Jurkat, Clone E6-1 (cell line): ENCODE measurements around the gene CD276. TPM values are rescaled to one million over a fixed set of nuclear protein-coding genes. Genes with fewer than 3 reads are reported as not detected.
"Not testable (repeated sequence)": the region's sequence is repeated elsewhere in the genome, so short reads cannot be mapped to it uniquely, and the experiment has no call there.

Source experiments
- DNase-seq: peaks from one replicate; pipeline ENCODE4 v3.0.0-alpha.2; 2011; ENCODE audit warnings: low read depth, low spot score
- H3K4me3 ChIP-seq: 2 replicates; pipeline ENCODE4 v1.5.1; 2011; ENCODE audit warnings: mild to moderate bottlenecking, low read length, control low read depth, moderate library complexity
- polyA plus RNA-seq: library from polyadenylated mRNA; unstranded; fragments of >200 nt; gene quantifications from one replicate; pipeline ENCODE4 v1.2.1, GENCODE V29; 2012; ENCODE audit warnings: missing spikeins; ENCODE audit not compliant: insufficient read length, insufficient read depth

Gene CD276
- polyA plus RNA-seq, result not detected

- no peak within 1 kb of the TSS for H3K4me3 ChIP-seq
- DNase-seq, result no peak
Measured at GRCh38 chr15:73683777-73684580, at the start of gene CD276. CD276 (plus strand) TSS chr15:73684383; CDS start chr15:73699640, 15,257 bp downstream.

DNA sequence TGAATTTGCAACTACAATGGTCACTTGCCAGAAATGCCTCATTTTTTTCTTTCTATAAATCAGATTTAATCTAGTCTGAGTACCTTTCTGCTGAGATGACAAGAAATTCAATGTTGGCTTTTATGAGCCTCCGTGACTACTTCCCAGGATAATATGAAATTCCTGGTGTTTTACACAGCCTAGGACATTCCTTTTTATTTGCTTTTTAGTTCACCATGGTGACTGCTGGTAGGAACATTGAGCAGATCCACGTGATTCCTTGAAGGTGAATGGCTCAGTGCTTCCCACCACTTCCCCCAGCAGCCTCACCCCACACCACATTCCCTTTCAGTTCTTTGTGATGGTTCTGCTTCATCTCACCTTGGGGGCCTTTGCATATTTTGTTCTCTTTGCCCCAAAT lies 46.7 kb upstream of the CD276 start:
- DNase-seq, result no peak
- no peak overlapping the region for H3K4me3 ChIP-seq

DNA sequence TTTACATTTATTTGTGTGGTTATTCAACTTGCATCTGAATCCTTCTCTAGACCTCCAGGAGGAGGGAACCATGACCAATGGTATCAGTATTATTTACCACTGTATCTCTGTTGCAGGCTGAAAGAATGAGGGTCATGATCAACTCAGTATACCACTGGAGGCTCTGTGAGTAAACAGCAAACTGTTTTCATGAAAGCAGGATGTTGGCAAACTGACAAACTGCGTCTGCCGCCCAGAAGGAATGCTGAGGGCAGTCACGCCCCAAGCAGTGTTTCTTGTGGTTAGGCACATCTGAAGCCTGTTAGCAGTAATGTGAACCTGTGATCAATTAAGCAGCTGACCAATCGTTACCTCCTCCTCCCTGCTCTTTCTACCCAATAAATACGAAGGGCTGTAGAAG lies 44.7 kb upstream of the CD276 start:
- not testable (repeated sequence) for H3K4me3 ChIP-seq, DNase-seq

DNA sequence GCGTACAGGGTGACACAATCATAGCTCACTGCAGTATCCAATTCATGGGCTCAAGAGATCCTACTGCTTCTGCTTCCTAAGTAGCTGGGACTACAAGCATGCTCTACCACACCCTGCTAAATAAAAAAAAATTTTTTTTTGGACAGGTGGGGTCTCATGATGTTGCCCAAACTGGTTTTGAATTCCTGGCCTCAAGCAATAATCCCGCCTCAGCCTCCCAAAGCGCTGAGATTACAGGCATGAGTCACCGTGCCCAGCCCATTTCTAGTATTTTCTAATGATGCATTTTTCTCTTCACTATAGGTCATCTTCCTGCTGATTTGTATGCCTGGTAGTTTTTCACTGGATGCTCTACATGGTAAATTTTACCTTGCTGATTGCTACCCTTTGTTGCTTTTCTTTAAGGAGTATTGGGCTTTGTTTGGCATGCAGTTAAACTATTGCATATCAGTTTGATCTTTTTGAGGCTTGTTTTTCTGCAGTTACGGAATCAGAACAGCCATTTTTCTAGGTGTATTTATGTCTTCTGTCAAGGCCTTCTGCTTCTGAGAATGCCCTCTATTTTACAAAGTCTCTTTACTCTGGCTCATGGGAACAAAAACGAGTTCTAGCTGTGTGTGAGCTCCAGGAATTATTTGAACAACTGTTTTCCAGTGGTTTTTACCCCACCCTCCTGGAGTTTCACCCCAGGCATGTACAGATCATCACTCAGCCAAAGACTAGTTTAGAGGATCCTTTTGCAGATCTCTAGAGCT lies 36.7 kb upstream of the CD276 start:
- no peak for DNase-seq
- no peak overlapping the region for H3K4me3 ChIP-seq

- no peak overlapping the region for H3K4me3 ChIP-seq
- no peak for DNase-seq
Measured at GRCh38 chr15:73648014-73648295, 36.2 kb upstream of the CD276 start.

DNA sequence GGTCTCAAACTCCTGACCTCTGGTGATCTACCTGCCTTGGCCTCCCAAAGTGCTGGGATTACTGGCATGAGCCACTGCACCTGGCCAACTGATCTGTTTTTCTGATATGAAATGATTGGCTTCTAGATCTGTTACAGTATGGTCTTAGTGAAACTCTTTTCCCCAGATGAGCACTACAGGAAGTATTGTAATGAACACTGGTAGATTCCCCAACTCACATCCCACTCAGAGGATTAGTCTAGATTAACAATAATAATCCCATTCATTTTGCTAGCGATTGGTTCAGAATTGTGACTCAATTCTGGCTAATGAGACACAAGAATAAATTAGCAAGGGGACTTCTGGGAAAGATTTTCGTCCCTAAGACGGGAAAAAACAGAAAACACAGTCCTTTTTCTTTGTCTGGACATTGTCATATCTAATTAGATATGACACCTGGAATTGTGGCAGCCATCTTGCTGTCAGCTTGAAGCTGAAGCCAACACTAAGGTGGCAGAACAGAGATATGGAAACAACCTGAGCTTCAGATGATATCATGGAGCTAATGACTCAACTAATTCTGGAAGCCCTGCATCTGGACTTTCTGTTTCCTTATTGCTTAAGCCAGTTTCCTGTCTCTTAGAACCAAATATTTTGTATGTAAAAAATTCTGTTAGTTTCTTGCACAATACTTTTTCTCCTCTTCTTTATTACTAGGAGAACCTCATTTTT lies 33.6 kb upstream of the CD276 start:
- no peak for DNase-seq
- H3K4me3 ChIP-seq, result no peak overlapping the region

DNA sequence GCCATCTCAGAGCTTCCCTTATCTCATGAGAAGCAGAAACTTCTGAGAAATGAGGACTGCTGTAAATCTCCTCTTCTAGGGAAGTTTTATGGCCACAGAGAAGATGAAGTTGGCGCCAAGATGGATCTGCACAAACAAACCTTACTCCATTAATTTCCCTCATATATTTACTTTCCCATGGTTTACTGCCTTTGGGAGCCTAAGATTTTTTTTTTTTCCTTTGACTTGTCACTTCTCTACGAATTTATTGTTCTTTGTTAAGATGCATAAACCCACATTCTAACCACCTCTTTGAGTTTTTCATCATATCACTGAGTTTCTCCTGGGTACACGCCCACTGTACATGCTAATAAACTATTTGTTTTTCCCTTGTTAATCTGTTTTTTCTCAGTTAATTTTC lies 29.5 kb upstream of the CD276 start:
- H3K4me3 ChIP-seq, result no peak overlapping the region
- no peak for DNase-seq

GRCh38 chr15:73655724-73656123 lies 28.5 kb upstream of the CD276 start:
- H3K4me3 ChIP-seq, result no peak overlapping the region
- DNase-seq, result no peak

GRCh38 chr15:73658645-73659044 lies 25.5 kb upstream of the CD276 start:
- no peak for DNase-seq
- no peak overlapping the region for H3K4me3 ChIP-seq

DNA sequence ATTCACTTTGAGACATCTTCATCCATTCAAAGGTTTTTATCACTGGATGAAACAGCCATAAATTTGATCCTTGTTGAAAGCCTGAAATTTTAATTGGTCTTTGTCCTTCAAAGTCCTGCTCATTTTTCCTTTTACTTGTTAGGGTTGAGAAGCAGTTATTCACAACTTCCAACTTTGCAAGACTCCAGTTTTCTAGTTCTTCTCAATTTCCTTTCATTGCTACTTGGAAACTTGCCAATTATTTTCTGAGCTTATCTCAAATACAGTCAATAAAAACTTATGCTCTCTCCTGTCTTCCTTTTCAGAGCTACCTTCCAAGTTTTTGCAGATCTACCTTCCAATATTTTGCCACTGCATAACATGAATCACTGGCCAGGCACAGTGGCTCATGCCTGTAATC lies 23.7 kb upstream of the CD276 start:
- H3K4me3 ChIP-seq, result no peak overlapping the region
- no peak for DNase-seq

- H3K4me3 ChIP-seq, result no peak overlapping the region
- DNase-seq, result no peak
Measured at GRCh38 chr15:73674587-73674986, 9.6 kb upstream of the CD276 start.

- peak; percentile 43 for DNase-seq
- no peak overlapping the region for H3K4me3 ChIP-seq
Measured at GRCh38 chr15:73677146-73677607, 7.0 kb upstream of the CD276 start.

GRCh38 chr15:73677733-73678132 lies 6.5 kb upstream of the CD276 start:
- DNase-seq, result no peak
- no peak overlapping the region for H3K4me3 ChIP-seq

GRCh38 chr15:73678498-73678897 lies 5.7 kb upstream of the CD276 start:
- DNase-seq, result no peak
- no peak overlapping the region for H3K4me3 ChIP-seq

DNA sequence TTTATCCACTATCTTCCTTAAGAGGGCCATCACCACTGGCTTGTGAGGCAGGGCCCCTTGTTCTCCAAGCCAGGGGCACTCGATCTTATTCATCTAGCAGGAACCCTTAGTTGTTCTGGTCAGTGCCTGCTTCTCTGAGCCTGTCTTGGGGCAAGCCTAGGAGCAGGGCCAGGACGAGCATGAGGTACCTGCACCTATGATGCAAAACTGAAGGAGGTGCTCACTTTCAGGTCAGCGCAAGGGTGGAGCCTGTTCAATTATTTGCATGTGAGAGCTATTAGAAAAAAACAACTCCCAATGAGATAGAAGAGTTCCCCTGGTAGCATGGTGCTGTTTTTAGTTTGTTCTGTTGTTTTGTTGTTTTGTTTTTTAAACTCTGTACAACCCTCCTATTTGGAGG lies 5.0 kb upstream of the CD276 start:
- no peak overlapping the region for H3K4me3 ChIP-seq
- DNase-seq, result no peak

DNA sequence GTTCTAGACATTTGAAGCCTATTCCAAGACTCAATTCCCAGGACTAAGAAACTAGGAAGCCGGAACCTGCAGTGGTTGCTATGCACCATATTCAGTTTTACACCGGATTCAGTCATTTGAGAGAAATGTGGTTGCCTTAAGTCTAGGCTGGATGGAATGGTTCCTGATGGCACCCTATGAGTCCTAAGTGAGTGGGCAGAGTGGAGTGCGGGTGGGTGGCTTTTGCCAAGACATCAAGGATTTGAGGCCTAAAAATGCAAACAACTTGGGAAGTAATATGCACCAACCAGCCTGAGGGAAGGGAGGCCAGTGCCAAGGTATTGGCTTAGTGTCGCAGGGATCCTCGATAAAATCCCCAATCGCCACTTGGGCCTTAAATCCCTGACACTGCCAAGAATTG lies 4.2 kb upstream of the CD276 start:
- DNase-seq, result no peak
- no peak overlapping the region for H3K4me3 ChIP-seq

DNA sequence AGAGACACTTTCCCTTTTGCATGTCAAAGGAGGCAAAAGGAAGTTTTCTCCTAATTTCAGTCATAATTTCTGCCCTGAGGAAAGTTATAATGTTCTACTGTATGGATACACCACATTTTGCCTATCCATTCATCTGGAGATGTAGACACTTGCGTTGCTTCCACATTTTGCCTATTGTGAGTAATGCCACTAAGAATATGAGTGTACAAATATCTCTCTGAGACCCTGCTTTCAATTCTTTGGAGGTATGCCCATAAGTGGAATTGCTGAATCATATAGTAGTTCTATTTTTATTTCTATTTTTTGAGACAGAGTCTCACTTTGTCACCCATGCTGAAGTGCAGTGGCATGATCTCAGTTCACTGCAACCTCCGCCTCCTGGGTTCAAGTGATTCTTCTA lies 3.6 kb upstream of the CD276 start:
- DNase-seq, result no peak

DNA sequence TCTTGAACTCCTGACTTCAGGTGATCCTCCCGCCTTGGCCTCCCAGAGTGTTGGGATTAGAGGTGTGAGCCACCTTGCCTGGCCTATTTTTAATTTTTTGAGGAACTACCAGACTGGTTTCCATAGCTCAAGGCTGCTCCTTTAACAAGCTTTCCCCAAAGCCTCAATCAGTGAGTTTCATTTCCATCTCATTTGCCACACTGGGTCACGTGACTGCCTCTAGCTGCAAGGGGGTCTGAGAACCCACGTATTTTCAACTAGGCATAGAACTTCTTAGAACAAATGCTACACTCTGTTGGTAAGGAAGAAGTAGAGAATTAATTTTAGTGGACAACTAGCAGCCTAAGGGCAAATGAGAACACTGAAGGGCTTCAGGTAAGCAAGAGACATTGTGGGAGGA lies 3.1 kb upstream of the CD276 start:
- DNase-seq, result no peak
- no peak overlapping the region for H3K4me3 ChIP-seq

More for the DNA sequence above, 3.6 kb upstream of the CD276 start:
- H3K4me3 ChIP-seq, result no peak overlapping the region

- no peak for DNase-seq
- no peak overlapping the region for H3K4me3 ChIP-seq
Measured at GRCh38 chr15:73681856-73682599, 2.2 kb upstream of the CD276 start.
